DOHH2 (cell line): ENCODE data around the gene CORO2B.

Experiments
- CTCF ChIP-seq: fragments of 200-600 bp; sonication (generic); IDR thresholded peaks from one replicate; pipeline ENCODE4 v1.5.1; 2014; ENCODE audit warnings: antibody characterized with exemption, mild to moderate bottlenecking, low read depth, low read length; ENCODE audit not compliant: poor library complexity, severe bottlenecking
- EZH2phosphoT487 ChIP-seq: fragments of 200-600 bp; sonication (generic); IDR thresholded peaks from 2 replicates; pipeline ENCODE4 v1.6.1; 2017; ENCODE audit warnings: borderline replicate concordance, mild to moderate bottlenecking, antibody characterized with exemption, low read length, moderate library complexity, mixed read lengths

GRCh38 chr15:68751622-68752021 lies 172.8 kb downstream of the CORO2B start:
- TF ChIP-seq CTCF, result no peak
- no peak for TF ChIP-seq EZH2phosphoT487
